Measurements from ENCODE around the gene TRAF3IP1. TPM values are rescaled to one million over a fixed set of nuclear protein-coding genes. Genes with fewer than 3 reads are reported as not detected.

Gene TRAF3IP1
- total and polyA plus RNA-seq, 3 donors from 2014 or later: 22.1 to 40.9 (median 38.0) TPM

DNA sequence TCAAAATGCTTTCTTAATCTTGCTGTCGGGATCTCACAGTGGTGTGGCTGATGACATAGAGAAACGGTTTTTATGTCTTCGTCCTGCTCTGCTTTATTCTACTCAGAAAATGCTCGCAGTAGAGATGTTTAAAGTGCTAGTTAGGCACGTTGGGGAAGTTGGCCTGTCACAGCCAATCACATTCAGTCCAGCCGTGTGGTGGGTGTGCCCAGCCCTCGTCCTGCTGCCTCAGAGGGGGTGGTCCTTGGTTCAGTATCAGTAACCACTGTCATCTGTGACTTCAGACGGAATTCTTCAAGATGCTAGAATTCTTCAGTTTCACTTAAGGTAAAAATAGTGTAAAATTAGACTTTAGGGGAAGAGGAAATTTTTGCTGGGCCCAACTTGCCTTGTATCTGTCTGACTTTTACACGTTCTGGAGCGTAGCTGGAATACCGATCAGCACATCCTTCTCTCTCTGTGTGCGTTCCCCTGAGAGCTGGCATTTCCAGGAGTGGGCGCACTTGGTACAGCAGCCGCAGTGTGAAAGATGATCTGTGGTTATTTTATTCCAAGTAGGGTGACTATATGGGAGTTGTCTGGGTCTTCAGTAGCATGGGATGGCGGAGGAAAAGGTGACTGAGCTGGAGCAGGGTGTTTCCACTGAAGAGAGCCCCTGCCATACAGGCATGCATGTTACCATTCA lies 18.5 kb downstream of the TRAF3IP1 start:
- Histone ChIP-seq H3K36me3 (ENCODE audit: low read depth, missing control alignments) (no peaks in the 10 kb centered on the region), H3K4me1 (no peaks in the 10 kb centered on the region), H3K9me3 (no peaks in the 10 kb centered on the region), H3K27ac (no peak overlapping the region), H3K27me3 (no peaks in the 10 kb centered on the region), H3K4me3 (no peak overlapping the region)
- intact Hi-C loops (cut with DNase I; ENCODE audit: low total_unique reads): no loop called here
- TF ChIP-seq, protein P1, sequence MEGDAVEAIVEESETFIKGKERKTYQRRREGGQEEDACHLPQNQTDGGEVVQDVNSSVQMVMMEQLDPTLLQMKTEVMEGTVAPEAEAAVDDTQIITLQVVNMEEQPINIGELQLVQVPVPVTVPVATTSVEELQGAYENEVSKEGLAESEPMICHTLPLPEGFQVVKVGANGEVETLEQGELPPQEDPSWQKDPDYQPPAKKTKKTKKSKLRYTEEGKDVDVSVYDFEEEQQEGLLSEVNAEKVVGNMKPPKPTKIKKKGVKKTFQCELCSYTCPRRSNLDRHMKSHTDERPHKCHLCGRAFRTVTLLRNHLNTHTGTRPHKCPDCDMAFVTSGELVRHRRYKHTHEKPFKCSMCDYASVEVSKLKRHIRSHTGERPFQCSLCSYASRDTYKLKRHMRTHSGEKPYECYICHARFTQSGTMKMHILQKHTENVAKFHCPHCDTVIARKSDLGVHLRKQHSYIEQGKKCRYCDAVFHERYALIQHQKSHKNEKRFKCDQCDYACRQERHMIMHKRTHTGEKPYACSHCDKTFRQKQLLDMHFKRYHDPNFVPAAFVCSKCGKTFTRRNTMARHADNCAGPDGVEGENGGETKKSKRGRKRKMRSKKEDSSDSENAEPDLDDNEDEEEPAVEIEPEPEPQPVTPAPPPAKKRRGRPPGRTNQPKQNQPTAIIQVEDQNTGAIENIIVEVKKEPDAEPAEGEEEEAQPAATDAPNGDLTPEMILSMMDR (IDR thresholded peaks at IDR 0.05): no peak
- TF ChIP-seq POLR2A (IDR thresholded peaks at IDR 0.05): no peak
- DNase-seq: no peak
- WGBS, 2 donors: 85 to 87% methylated on average over 15 of the region's 15 CpGs

DNA sequence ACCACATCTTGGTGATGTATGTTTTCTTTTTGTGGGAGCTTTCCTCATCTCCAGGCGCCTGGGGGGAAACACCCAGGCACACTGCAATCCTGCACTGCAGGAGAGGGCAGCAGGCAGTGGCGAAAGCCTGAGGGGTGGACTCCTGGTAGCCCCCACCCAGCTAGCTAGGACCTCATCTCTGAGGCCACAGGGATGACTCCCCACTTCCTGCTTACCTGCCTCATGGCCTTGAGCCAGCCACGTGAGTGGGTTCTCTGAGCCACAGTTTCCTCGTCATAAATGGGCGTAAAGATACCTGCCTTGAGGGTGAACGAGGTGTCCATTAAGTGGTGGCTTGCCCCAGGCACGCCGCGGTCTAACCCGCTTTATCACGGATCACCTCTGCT lies 19.1 kb downstream of the TRAF3IP1 start:
- H3K9me3 ChIP-seq: no peaks in the 10 kb centered on the region
- no peak overlapping the region for H3K27ac ChIP-seq
- H3K36me3 ChIP-seq (ENCODE audit: low read depth, missing control alignments): no peaks in the 10 kb centered on the region
- no peak overlapping the region for H3K4me3 ChIP-seq
- no peak for DNase-seq
- H3K27me3 ChIP-seq: no peaks in the 10 kb centered on the region
- 80 to 87% methylated on average over 10 to 11 of the region's 11 CpGs for WGBS, 2 donors
- intact Hi-C loops (cut with DNase I; ENCODE audit: low total_unique reads): no loop called here
- H3K4me1 ChIP-seq: no peaks in the 10 kb centered on the region
- TF ChIP-seq, protein P1 (IDR thresholded peaks at IDR 0.05): no peak
- no peak for TF ChIP-seq POLR2A (IDR thresholded peaks at IDR 0.05)

DNA sequence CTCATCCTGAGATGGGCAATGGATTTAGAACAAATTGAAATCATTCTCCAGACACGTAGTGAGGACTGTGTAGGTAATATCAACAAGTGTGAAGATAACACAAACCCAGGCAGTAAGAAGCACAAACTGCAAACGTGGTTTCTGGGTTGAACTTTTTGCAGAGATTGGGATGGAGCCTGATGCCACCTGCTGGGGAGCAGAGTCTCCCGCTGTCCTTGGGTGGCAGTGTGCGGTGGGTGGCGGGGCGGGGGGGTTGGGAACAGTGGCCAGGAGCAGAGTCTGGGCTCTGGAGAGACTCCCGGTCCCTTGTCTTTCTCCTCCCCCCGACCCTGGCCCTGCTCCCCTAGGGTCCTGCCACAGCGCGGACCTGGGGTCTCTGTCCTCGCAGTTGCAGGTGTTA lies 19.5 kb downstream of the TRAF3IP1 start:
- H3K27ac ChIP-seq: no peak overlapping the region
- no peaks in the 10 kb centered on the region for H3K4me1 ChIP-seq
- TF ChIP-seq, protein P1 (IDR thresholded peaks at IDR 0.05): peak in 1 of 3 experiments; percentile 19
- no peak for TF ChIP-seq POLR2A (IDR thresholded peaks at IDR 0.05)
- WGBS, 2 donors: 80 to 84% methylated on average over 11 of the region's 11 CpGs
- intact Hi-C loops (cut with DNase I; ENCODE audit: low total_unique reads): no loop called here
- H3K36me3 ChIP-seq (ENCODE audit: low read depth, missing control alignments): no peaks in the 10 kb centered on the region
- DNase-seq: peak; percentile 53
- no peak overlapping the region for H3K4me3 ChIP-seq
- no peaks in the 10 kb centered on the region for H3K9me3 ChIP-seq
- H3K27me3 ChIP-seq: no peaks in the 10 kb centered on the region

DNA sequence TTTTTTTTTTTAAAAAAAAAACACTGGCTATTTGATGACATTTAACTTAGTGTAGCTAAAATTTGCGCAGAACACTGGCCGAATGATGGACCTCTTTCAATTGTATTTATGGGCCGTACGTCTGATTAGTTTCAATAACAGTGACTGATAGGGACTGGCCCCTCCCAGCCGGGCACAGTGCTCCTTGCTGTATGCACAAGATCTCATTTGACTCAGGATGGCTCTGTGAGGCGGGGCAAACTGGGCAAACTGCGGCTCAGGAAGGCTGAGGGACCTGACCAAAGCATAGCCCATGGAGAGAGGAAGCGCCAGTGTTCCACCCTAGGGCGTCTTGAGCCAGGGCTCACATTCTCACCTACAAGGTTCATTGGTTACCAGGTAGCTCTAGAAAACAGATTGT lies 21.2 kb downstream of the TRAF3IP1 start:
- Histone ChIP-seq H3K27me3 (no peaks in the 10 kb centered on the region), H3K4me3 (no peak overlapping the region), H3K27ac (no peak overlapping the region), H3K4me1 (no peaks in the 10 kb centered on the region), H3K9me3 (no peaks in the 10 kb centered on the region), H3K36me3 (ENCODE audit: low read depth, missing control alignments) (no peaks in the 10 kb centered on the region)
- no peak for DNase-seq
- WGBS, 2 donors: 91% methylated on average over 9 of the region's 9 CpGs
- intact Hi-C loops (cut with DNase I; ENCODE audit: low total_unique reads): no loop called here
- TF ChIP-seq POLR2A (IDR thresholded peaks at IDR 0.05): no peak
- TF ChIP-seq, protein P1 (IDR thresholded peaks at IDR 0.05): no peak

DNA sequence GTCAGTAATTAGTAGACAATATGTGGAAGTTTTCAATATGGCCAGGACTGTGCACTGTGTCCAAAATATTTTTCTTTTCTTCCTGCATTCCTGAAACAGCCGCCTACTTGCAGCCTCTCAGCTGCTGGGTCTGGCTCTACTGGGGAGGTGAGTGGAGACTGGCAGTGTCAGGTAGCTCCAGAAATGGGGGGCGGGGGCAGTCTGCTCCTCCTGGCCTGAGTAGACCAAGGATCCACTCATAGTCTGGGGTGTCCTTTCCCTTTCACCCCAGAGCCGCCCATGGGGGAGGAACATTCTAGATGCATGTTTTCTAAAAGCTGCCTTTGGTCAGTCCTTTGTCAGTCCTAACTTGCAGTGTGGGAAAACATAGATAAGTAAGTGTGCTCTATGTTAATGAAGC lies 23.7 kb downstream of the TRAF3IP1 start:
- H3K27ac ChIP-seq: no peak overlapping the region
- no peaks in the 10 kb centered on the region for H3K9me3 ChIP-seq

More for the DNA sequence above, 23.7 kb downstream of the TRAF3IP1 start:
- no peaks in the 10 kb centered on the region for H3K27me3 ChIP-seq
- H3K4me3 ChIP-seq: no peak overlapping the region
- H3K4me1 ChIP-seq: no peaks in the 10 kb centered on the region
- WGBS, 2 donors: 71 to 83% methylated on average over 3 of the region's 3 CpGs
- DNase-seq: no peak
- intact Hi-C loops (cut with DNase I; ENCODE audit: low total_unique reads): no loop called here
- no peak for TF ChIP-seq POLR2A (IDR thresholded peaks at IDR 0.05)
- TF ChIP-seq, protein P1 (IDR thresholded peaks at IDR 0.05): no peak
- no peaks in the 10 kb centered on the region for H3K36me3 ChIP-seq (ENCODE audit: low read depth, missing control alignments)

All from testis (tissue), 3 donors.